Measurements from ENCODE around the gene COL23A1. TPM values are rescaled to one million over a fixed set of nuclear protein-coding genes. Genes with fewer than 3 reads are reported as not detected.

COL23A1 gene
- total RNA-seq, 1 donor from 2014 or later, result 2.9 TPM

DNA sequence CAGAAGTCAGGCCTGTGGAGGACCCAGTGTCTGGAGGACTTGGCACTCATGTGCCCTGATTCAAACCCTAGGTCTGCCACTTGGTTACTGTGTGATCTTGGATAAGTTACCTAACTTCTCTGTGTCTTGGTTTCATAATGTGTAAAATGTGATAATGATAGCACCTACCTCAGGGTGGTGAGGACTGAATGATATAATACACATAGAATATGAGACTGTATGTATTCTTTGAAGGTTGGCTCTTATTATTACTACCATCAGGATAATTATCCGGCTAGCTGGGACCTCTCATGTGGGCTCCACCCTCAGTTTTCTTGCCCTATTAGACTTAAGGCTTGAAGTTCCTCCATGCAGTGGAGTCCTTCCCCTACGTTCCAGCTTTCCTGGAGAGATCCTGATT lies 172.2 kb downstream of the COL23A1 start:
- Mint-ChIP-seq H3K9me3 (ENCODE audit: unreplicated experiment) (peaks cover 6% of the 10 kb centered on the region), H3K36me3 (ENCODE audit: unreplicated experiment) (peaks cover 3% of the 10 kb centered on the region), H3K4me3 (ENCODE audit: unreplicated experiment) (no peak overlapping the region), H3K27me3 (ENCODE audit: unreplicated experiment) (peaks cover 6% of the 10 kb centered on the region), H3K4me1 (ENCODE audit: low read depth, unreplicated experiment) (peaks cover 28% of the 10 kb centered on the region), H3K27ac (ENCODE audit: unreplicated experiment) (no peak overlapping the region)
- TF ChIP-seq, protein P1, sequence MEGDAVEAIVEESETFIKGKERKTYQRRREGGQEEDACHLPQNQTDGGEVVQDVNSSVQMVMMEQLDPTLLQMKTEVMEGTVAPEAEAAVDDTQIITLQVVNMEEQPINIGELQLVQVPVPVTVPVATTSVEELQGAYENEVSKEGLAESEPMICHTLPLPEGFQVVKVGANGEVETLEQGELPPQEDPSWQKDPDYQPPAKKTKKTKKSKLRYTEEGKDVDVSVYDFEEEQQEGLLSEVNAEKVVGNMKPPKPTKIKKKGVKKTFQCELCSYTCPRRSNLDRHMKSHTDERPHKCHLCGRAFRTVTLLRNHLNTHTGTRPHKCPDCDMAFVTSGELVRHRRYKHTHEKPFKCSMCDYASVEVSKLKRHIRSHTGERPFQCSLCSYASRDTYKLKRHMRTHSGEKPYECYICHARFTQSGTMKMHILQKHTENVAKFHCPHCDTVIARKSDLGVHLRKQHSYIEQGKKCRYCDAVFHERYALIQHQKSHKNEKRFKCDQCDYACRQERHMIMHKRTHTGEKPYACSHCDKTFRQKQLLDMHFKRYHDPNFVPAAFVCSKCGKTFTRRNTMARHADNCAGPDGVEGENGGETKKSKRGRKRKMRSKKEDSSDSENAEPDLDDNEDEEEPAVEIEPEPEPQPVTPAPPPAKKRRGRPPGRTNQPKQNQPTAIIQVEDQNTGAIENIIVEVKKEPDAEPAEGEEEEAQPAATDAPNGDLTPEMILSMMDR (IDR thresholded peaks at IDR 0.05; ENCODE audit: partially characterized antibody, unreplicated experiment), result no peak
- no peak for DNase-seq

DNA sequence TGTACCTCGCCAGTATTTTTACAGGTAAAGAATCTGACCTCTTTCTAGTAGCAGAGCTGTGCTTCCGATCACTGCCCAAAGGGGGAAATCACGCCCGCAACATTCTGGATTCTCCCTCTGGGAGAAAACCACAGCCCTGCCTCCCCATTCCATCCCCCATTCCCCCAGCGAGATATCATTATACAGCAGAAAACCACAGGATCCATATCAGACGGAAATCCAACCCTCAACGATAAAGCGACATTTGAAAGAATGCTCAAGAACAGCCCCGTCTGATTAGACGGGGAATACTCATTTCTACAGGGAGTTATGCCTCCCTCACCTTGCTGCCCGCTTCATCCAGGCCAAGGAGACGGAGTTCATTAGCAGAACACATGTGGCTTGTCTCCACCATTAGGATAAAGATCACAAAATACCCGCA lies 172.8 kb downstream of the COL23A1 start:
- no peak overlapping the region for H3K4me3 Mint-ChIP-seq (ENCODE audit: unreplicated experiment)
- no peak for DNase-seq
- peaks cover 6% of the 10 kb centered on the region for H3K27me3 Mint-ChIP-seq (ENCODE audit: unreplicated experiment)
- H3K9me3 Mint-ChIP-seq (ENCODE audit: unreplicated experiment), result peaks cover 8% of the 10 kb centered on the region
- TF ChIP-seq, protein P1 (IDR thresholded peaks at IDR 0.05; ENCODE audit: partially characterized antibody, unreplicated experiment), result no peak
- H3K36me3 Mint-ChIP-seq (ENCODE audit: unreplicated experiment), result peaks cover 3% of the 10 kb centered on the region
- no peak overlapping the region for H3K27ac Mint-ChIP-seq (ENCODE audit: unreplicated experiment)
- peaks cover 26% of the 10 kb centered on the region for H3K4me1 Mint-ChIP-seq (ENCODE audit: low read depth, unreplicated experiment)

DNA sequence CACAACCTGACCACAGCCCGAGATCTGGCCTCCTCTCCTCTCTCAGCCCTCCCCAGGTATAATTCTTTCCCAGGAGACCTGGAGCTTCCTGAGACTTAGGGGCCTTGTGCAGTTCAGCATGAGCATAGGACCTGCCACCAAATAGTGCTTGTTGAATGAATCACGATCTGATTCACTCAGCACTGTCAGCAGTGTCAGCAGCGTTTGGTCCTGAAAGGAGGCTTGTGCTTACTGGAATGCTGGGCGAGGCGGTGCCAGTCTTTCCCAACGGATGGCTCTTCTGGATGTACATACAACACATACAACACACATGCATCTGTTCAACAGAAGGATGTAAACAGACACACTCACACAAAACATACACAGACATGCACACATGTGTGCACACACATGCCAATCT lies 173.3 kb downstream of the COL23A1 start:
- DNase-seq, result no peak
- H3K9me3 Mint-ChIP-seq (ENCODE audit: unreplicated experiment), result peaks cover 8% of the 10 kb centered on the region
- TF ChIP-seq, protein P1 (IDR thresholded peaks at IDR 0.05; ENCODE audit: partially characterized antibody, unreplicated experiment), result no peak
- no peak overlapping the region for H3K4me3 Mint-ChIP-seq (ENCODE audit: unreplicated experiment)
- peaks cover 3% of the 10 kb centered on the region for H3K36me3 Mint-ChIP-seq (ENCODE audit: unreplicated experiment)
- H3K27ac Mint-ChIP-seq (ENCODE audit: unreplicated experiment), result no peak overlapping the region
- H3K27me3 Mint-ChIP-seq (ENCODE audit: unreplicated experiment), result peaks cover 6% of the 10 kb centered on the region
- H3K4me1 Mint-ChIP-seq (ENCODE audit: low read depth, unreplicated experiment), result peaks cover 22% of the 10 kb centered on the region

- H3K4me1 Mint-ChIP-seq (ENCODE audit: low read depth, unreplicated experiment), result peaks cover 22% of the 10 kb centered on the region
- no peak overlapping the region for H3K27ac Mint-ChIP-seq (ENCODE audit: unreplicated experiment)
- TF ChIP-seq, protein P1 (IDR thresholded peaks at IDR 0.05; ENCODE audit: partially characterized antibody, unreplicated experiment), result no peak
- H3K27me3 Mint-ChIP-seq (ENCODE audit: unreplicated experiment), result peaks cover 6% of the 10 kb centered on the region
- peaks cover 8% of the 10 kb centered on the region for H3K9me3 Mint-ChIP-seq (ENCODE audit: unreplicated experiment)
- no peak overlapping the region for H3K4me3 Mint-ChIP-seq (ENCODE audit: unreplicated experiment)
- DNase-seq, result no peak
- peaks cover 3% of the 10 kb centered on the region for H3K36me3 Mint-ChIP-seq (ENCODE audit: unreplicated experiment)
These were observed 173.8 kb downstream of the COL23A1 start for GRCh38 chr5:178416206-178416882.

GRCh38 chr5:178415353-178415752 lies 174.8 kb downstream of the COL23A1 start:
- peaks cover 22% of the 10 kb centered on the region for H3K4me1 Mint-ChIP-seq (ENCODE audit: low read depth, unreplicated experiment)
- peaks cover 6% of the 10 kb centered on the region for H3K27me3 Mint-ChIP-seq (ENCODE audit: unreplicated experiment)
- TF ChIP-seq, protein P1 (IDR thresholded peaks at IDR 0.05; ENCODE audit: partially characterized antibody, unreplicated experiment), result no peak
- H3K27ac Mint-ChIP-seq (ENCODE audit: unreplicated experiment), result no peak overlapping the region
- no peak overlapping the region for H3K4me3 Mint-ChIP-seq (ENCODE audit: unreplicated experiment)
- DNase-seq, result no peak
- H3K36me3 Mint-ChIP-seq (ENCODE audit: unreplicated experiment), result peaks cover 3% of the 10 kb centered on the region
- H3K9me3 Mint-ChIP-seq (ENCODE audit: unreplicated experiment), result peaks cover 8% of the 10 kb centered on the region

All from glutamatergic neuron (in vitro differentiated cells).